GM18868 (cell line): ENCODE measurements around the gene JAZF1.

Experiments used
- ATAC-seq: cut with Tn5 transposase; IDR thresholded peaks from one replicate; pipeline ENCODE4 v1.9.1; 2021; ENCODE audit warnings: mild to moderate bottlenecking, moderate library complexity; ENCODE audit not compliant: unreplicated experiment

The JAZF1 gene

DNA sequence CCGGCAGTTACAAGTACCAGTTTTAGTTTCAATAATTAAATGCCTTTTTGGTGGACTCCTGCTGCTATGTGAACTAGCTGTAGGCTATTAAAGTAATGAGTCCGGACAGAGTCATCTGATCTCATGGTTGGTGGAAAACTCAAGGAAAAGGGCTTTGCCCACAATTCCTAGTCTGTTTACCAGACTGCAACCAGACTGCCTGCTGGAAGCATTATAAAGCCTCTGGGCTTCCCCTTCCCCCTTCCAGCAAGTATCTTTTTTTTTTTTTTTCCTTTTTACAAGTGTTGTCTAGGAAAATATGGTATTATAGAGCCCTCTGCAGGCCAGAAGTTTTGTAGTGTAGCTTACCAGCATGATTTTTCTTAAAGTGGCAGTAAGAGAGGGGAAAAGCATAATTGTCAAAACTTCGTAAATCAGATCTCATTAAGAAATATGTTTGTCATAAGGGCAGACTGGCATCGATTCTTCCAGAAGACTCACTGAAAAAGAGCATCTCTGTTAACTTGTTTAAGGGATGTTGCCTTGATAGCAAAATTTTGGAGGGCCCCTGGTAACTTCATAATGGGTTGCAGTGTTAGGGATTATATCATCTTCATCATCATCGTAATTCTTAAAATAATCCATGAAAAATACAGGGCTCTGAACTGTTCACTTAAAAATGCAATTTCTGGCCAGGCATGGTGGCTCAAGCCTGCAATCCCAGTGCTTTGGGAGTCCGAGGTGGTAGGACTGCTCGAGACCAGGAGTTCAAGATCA, 259.3 kb downstream of the JAZF1 start:
- peak; percentile 48 for ATAC-seq

DNA sequence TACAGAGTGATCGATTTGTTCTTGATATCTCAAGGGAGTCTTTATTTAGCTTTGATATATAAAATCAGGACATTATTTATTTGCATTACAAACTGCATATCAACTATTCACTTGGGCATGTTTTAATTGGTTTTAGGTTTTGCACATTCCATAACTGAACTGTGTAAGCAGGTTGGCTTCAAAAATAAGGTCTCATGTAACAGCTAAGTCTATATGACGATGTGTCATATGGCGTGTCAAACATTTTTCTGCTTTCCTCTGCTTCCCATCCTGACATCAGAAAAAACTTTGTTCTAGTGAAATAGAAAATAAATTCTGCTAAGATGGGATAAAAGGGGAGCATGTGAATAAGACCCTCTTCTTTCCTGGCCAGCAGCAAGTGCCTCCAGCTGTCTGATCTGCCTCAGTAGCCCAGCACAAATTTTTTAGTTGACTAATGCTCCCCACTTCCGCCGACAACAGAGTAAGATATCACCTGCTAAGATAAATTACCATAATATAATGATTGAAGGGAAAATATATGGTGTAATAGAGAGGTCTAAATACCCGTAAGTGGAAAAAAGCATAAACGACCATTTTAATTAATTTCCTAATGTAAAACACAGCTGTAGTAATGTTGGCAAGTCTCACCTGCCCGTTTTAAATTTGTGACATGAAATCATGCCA, 260.2 kb downstream of the JAZF1 start:
- ATAC-seq: no peak

DNA sequence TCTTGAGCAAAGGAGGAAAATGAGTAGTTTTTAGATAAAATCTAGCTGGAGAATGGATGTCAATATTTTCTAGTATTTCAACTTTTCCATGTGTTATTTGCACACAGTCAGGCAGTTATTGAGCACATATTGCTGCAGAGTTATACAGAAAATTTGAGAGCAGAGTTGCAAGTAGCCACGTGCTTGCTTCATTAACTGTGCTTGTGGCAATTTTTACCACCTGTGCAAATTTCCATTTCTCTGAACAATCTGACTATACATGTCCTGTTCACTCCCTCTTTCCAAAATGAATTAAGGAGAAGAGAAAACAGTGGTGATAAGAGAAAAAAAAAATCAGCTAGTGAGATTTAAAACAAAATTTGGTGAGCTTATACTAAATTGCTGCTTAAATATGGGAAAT, 262.1 kb downstream of the JAZF1 start:
- ATAC-seq: no peak

DNA sequence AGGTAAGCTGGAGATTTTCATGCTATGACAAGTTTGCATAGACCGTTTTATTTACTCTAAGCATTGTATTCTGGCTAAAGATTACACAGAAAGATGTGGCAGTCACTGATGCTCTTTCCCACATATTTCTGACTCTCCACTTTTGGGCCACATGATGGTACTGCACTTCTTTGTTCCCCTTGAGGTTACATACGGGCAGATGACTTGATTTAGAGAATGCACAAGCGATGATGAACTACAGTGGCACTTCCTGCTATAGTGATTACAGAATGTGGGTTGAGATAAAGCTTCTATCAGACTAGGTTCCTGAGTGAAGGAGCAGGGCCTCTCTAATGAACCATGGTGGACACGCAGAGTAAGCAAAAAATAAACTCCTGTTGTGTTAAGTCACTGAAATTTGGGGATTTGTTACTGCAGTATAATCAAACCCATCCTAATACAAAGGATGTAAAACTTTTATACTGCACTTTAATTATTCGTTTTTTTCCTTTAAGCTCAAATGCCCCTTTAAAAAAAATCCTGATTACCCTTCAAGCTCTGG, 262.8 kb downstream of the JAZF1 start:
- ATAC-seq: no peak

DNA sequence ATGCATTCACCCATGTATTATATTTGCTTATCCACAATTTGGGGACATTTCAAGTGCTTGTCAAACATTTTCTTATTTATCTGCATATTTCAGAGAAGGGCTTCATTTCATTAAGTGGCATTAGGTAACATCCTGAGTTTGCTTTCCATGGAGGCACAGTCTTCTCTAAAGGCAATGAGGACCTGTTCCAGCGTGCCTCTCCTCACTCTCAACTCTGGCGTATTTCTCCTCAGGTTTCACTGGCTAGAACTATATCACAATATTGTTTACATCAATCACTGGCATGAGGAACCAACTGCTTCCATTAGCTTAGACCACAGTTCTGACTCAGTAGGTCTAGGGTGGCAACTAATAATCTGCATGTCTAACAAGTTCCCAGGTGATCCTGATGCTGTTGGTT, 263.5 kb downstream of the JAZF1 start:
- ATAC-seq: no peak

DNA sequence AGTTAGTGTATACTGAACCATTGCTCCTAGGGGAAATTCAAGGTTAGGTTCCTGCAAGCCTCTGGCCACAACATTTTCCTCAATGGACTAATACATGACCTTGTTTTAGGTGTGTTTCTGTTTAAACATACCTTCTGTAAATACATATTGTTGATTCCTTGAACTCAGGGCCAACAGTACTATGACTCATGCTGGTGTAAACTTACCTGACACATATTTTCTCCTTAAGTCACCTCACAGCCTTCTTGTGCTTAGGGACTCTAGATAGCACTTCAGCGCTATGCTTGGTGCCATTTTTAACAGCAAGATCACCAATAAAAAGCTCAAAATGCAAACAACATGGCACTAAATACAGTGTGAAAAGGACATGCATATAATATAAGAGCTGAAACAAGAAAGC, 264.2 kb downstream of the JAZF1 start:
- ATAC-seq: no peak

DNA sequence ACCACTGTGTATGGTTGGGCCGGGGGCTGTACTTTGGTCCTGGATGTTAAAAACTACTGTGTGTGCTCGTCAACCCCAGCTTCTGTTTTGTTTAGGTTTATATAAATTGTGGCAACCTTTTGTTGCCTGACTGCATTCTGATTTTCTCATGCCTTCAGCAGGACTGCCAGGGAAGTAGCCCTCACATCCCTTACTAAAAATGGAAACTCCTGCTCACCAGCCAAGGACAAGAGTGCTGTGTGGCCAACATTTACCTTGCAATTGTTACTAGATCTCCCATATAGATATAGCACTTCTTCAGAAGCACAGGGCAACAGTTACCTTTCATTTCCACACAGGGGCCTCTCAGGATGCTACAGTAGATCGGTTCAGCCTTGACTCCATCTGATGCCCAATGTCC, 266.2 kb downstream of the JAZF1 start:
- no peak for ATAC-seq

DNA sequence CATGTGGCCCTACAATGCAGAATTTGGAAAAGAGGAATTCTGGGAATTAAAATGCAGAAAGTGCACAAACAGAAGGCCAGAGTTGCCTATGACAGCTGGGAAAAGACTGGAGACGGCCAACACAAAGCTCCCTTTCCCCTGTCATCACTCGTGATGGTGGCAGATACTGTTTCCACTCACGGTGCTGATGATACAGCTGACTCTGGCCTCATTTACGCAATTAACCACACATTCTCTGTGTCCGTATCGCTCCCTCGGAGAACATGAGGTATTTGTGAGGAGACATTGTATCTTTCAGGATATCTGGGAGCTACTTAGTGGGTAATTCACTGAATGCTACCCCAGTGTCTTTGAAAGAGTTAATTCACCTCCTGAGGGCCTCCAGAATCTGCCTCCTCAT, 267.8 kb downstream of the JAZF1 start:
- no peak for ATAC-seq

DNA sequence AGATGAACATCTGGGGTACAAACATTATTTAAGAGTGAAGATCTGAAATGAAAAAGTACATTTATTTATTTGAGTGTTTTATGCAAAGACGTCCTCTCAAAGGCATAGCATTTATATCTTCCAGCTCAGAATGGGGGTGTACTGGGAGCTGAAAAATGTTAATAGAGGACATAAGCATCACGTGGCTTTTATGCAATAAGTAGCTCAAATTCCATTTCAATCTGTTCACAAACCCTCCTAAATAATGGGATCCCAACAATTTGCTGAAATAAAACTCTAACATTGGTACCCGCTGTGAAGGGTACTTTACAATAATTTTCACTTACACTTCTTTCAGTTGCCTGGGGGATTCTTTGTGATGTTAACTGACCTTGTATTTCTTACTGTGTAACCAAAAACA, 268.7 kb downstream of the JAZF1 start:
- no peak for ATAC-seq

DNA sequence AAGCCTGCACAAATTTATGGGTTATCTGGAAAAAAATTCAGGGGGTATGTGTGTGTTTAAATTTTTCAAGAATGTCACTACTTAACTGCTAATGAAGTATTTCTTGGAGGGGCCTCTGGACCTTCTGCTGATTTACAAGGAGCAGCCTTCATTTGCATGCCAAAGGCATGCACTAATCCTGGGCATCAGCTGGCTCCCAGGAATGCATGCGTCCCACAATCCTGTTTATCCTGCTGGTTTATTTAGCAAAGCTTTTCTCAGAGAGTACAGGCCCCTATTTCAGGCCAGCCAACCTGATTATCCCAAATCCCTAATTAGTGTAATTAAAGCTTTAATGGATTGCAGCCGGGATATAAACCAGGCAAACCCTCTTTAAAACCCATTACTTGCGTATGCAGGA, 270.3 kb downstream of the JAZF1 start:
- ATAC-seq: no peak

DNA sequence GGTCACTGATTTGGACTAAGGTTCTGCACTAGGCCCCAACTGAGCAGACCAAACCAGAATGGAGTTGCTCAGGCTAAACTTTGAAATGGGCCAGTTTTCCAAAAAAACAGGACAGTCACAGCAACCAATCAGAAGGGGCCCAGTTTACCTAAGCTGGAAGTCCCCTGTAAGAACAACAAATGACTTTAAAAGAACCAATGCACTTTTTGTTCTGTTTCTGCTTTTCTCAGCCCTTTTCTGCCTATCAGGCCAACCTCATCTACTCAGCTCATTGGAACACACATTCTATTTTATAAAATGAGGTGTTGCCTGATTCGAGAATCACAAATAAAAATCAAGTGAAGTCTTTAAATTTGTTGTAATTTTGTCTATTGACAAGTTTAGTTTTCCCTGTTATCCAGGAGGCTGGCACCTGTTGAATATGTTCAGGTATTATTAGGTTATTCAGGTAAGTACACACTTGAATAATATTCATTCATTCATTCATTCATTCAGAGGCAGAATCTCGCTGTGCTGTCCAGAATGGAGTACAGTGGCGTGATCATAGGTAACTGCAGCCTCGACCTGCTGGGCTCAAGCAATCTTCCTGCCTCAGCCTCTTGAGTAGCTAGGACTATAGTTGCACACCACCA, 271.9 kb downstream of the JAZF1 start:
- no peak for ATAC-seq

DNA sequence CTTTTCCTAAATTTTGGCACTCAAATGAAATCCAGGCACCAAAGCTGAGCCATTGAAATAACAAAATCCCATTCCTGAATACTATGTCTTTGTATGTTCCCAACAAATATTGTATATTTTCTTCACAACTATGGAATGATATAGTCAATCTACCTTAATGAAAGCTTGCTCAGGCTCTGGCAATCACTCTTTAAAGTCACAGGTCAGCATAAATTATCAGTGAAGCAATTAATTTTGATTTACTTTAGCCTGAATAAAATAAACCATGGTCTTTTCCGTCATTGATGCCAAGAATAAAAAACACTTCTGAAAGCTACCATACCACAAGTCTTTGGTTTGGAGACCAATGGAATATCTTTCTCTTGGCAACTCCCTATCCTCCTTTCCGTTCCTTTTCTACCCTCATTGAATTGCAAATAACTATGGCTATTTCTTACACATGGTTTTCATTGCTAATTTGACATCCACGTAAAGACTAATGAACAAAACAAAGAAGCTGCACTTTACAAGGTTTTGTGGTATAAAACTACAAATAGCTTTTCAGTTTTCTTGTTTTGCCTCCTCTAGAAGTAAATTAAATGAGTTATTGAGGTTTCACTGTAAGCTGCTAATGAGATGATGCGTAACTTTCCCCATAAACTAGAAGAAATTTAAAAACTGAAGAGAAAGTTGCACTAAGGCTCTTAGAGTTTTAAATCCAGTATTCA, 274.1 kb downstream of the JAZF1 start:
- no peak for ATAC-seq

DNA sequence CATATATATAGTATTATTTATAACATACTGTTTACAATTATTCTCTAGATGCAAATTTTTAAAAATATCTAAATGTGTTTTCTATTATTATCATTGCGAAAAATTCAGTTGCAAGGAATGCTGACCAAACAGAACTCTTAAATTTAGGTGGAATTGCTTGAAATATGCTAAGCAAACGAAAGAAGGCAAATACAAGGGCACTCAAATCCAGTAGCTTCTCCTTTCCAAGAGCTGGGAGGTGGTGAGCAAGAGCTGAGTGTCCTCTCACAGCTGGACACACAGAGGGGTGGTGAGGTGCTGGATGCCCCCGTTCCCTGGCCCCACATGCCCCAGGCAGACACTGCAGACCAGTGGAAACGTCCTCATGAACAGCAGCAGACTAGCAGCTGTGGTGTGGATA, 274.6 kb downstream of the JAZF1 start:
- ATAC-seq: no peak

DNA sequence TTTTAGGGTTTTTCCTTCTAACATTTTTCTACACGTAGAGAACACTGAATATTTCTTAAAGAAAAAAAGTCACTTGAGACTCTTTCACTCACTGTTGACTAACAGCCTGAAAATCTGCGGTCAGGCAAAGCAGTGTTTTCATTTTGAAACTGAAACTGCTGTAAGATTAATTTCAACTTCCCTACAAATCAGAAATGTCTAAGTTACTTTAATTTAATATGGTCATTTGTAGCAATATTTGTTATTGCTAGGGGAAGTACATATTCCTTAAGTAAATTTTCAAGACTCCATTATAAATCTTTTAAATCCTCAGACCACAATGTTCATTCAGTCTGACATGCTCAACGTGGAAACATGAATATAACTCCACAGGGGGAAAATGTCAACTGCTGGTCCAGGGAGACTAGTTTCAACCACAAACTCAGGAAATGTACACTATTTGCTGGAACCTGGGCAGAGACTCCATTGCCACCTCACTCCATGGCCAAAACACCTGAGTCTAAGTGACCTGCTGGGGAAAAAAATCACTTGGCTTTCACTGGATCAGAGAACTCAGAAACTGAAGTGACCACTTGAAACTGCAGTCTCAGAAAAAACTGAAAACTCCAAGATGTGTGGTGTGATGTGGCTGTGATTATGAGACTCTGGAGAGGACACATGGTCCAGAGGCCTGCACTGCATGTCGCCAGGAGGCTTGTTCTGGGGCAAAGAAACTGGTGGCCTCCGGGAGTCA, 279.4 kb downstream of the JAZF1 start:
- ATAC-seq: peak; percentile 93

DNA sequence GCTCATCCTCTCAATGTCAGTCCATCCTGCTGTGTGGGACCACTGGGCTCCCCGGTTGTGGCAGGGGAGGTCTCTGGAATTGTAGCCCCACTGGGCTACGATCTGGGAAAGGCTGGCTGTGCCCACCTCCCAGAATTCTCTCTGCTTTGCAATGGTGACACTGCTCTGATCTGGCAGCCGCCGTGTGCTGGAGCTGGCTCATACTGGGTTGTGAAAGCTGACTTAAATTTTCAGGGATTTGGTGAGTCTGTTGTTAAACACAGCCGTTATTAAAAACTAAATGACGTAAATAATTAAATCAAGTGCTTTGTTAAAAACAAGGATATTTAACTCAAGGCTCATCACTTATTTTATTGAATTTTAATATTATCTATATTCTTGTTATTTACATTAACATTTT, 280.6 kb downstream of the JAZF1 start:
- ATAC-seq: no peak

DNA sequence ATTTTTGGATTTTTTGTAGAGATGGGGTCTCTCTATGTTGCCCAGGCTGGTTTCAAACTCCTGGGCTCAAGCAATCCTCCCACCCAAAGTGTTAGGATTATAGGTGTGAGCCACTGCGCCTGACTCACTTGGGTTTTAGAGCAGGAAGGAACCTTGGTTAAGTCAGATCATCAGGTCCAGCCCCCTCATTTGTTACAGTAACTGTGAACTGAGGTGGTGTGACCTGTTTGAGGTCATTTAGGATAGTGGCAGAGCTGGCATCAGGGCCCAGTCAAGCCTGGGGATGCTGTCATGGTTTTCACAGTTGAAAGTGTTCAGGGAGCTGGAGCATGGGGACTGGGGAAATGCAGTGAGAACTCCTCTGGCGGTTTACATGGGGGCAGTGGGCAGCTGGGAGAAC, 281.0 kb downstream of the JAZF1 start:
- ATAC-seq: no peak

DNA sequence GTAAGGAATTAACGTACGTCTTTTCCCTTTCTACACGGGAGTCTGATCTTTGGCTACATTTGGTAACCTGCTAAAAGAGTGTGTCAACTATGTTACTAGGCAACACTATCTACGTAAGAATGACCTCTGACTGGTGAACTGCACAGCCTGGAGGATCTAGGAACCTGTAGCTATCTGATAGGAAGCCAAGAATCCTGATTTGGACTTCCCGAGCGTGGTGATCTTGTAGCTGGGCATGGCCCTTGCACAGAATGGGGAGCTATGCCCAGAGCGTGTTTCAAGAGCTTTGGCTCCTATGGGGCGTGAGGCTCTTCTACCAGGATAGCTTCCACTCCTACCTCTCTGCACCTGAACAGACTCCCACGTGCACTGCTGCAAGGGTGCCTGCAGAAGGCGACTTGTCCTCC, 283.2 kb downstream of the JAZF1 start:
- ATAC-seq: no peak

DNA sequence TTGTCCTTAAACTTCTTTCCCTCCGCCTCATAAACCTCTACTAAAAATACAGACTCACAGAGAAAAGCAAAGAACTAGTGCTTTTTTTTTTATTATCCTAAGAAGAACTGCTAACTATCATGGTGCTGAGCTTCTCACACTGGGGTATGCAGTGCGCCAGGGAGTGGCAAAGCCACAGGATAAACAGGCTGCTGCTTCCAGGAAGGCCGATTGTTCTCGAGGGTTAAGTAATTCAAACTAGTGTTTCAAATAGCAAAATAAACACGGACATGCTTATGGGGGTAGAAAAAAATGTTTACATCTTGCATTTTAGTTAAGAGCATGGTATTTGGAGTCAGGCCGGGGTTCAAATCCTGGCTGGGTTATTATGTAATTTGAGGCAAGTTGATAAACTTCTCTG, 283.6 kb downstream of the JAZF1 start:
- ATAC-seq: no peak

DNA sequence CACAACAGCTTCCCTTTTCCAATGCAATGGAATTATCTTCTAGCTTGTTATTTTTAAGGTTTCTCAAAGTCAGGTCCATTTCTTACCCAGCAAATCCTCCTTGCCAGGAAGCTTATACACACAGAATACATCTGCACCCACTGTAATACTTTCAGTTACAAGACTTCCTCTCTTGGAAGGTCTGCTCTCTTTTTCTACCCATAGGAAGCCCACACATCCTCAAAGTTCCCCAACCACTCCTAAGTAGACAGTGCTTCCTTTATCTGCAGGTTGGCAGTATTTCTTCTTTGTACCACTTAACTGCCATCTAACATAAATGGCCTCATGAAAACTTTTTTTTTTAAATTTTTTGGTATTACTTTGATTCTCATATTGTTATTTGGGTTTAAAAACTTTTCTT, 285.0 kb downstream of the JAZF1 start:
- ATAC-seq: no peak

DNA sequence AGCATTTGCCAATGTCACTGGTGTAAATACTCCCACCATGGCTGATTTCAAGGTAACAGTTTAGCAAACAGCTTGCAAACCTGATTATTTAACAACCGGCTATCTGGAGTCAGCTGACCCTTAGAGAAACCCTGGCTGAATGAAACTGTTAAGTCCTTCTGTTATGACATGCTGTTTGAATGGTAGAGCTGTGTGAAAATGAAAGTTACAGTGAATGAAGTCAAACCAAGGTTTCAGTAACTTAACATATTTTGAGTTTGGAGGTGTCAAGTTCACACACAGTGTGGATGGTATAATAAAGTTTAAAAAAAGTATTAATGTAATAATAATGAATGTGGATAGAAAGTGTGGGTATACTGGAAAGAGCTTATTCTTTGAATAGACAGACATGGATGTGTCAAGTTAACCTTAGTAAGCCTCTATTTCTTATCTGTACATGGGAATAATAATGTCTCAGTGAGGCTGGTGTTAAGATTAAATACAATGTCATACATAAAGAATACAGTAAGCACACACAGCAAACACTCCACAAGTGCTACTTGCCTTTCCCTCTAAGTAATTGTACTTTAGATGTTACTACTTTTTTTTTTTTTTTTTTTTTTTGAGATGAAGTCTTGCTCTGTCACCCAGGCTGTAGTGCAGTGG, 290.3 kb downstream of the JAZF1 start:
- peak; percentile 100 for ATAC-seq
